Measurements from ENCODE around the gene RCAN3.
"Not testable (repeated sequence)": the region's sequence is repeated elsewhere in the genome, so short reads cannot be mapped to it uniquely, and the experiment has no call there.

RCAN3 gene

DNA sequence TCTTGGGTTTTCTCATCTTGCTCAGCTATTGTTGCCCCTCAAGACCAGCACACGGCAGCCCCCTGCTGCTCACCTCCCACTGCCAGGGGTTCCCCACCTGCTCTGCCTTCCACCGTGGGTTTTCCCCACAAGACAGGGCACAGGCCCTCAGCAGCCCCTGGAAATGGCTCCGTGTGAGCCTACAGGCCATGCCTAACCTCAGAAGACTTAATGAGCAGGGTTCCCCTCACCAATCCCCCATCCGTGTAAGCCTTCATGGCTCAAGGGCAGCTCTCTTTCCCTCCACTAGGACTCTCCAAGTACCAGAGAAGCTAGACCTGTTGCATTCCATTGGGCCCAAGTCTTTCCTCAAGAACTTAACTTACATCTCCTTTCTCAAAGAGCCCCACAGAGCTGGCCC, 18.4 kb upstream of the RCAN3 start:
- DNase-seq (ENCODE audit: low read depth in 2 of 2, low spot score in 1 of 2) = no peak

DNA sequence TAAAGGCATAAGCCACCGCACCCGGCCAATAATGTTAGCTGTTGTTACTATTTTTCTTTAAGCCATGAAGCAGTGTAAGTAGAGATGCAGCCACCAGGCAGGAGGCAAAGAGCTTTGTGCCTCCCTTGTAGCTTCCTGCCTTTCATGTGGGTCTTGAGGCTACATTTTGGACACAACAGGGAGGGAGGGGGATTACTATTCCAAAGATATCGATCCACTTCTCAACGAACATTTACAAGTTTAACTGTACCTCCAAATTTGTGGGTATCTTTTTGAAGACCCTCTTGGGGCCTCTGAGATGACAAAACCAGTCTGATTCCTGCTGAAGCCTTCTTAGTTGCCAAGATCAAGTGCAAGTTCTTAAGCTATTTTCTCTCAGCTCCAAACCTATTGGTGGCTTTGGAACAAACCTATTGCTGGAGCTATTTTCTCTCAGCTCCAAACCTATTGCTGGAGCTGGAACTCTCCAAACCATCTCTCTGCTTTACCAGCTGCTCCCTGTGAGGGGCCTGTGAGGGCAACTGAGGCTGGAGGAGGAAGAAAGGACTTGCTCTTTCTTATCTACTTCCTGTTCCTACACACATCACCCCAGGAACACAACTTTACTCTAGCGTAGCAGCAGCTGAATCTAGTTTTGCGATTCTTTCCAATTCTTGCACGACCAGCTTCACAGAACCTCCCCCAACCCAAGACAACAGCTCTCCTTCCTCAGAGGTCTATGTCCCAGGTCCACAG, 16.1 kb upstream of the RCAN3 start:
- no peak for DNase-seq (ENCODE audit: low read depth in 2 of 2, low spot score in 1 of 2)

DNA sequence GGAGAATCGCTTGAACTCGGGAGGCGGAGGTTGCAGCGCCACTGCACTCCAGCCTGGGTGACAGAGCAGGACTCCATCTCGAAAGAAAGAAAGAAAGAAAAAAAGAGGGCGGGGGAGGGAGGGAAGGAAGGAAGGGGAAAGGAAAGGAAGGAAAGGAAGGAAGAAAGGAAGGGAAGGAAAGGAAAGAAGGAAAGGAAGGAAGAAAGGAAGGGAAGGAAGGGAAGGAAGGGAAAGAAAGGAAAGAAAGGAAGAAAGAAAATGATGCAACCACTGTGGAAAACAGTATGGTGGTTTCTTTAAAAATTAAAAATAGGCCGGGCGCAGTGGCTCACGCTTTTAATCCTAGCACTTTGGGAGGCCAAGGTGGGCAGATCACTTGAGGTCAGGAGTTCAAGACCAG, 15.2 kb upstream of the RCAN3 start:
- no peak for DNase-seq (ENCODE audit: low read depth in 2 of 2, low spot score in 1 of 2)

DNA sequence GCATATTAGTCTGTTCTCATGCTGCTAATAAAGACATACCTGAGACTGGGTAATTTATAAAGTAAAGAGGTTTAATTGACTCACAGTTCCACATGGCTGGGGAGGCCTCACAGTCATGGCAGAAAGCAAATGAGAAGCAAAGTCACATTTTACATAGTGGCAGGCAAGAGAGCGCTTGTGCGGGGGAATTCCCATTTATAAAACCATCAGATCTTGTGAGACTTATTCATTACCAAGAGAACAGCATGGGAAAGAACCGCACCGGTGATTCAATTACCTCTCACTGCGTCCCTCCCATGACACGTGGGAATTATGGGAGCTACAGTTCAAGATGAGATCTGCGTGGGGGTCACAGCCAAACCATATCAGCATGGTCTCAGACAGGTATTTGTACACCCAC, 14.5 kb upstream of the RCAN3 start:
- DNase-seq (ENCODE audit: low read depth in 2 of 2, low spot score in 1 of 2) = not testable (repeated sequence)

DNA sequence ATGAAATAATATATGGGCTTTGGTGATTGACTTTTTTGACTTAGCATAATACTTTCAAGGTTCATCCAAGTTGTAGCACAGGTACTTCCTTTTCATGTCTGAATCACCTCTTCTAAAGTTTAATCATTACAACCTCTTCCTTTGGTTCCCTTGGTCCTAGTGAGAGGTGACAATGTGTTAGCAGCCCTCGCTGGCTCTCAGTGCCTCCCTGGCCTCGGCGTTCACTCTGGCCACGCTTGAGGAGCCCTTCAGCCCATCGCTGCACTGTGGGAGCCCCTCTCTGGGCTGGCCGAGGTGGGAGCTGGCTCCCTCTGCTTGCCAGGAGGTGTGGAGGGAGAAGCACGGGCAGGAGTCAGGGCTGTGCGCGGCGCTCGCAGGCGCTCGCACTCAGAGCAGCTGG, 13.0 kb upstream of the RCAN3 start:
- no peak for DNase-seq (ENCODE audit: low read depth in 2 of 2, low spot score in 1 of 2)

DNA sequence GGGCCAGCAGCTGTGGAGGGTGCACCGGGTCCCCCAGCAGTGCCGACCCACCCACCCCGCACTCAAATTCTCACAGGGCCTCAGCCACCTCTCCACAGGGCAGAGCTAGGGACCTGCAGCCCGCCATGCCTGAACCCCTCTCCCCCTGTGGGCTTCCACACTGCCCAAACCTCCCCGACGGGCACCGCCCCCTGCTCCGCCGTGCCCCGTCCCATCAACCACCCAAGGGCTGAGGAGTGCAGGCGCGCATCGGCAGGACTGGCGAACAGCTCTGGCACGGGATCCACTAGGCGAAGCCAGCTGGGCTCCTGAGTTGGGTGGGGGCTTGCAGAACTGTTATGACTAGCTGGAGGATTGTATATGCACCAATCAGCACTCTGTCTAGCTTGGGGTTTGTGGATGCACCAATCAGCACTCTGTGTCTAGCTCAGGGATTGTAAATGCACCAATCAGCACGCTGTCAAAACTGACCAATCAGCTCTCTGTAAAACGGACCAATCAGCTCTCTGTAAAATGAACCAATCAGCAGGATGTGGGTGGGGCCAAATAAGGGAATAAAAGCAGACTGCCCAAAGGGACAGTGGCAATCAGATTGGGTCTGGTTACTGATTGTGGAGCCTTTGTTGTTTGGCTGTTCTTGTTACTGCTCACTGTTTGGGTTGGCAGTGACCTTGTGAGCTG, 12.4 kb upstream of the RCAN3 start:
- DNase-seq (ENCODE audit: low read depth in 2 of 2, low spot score in 1 of 2) = no peak

DNA sequence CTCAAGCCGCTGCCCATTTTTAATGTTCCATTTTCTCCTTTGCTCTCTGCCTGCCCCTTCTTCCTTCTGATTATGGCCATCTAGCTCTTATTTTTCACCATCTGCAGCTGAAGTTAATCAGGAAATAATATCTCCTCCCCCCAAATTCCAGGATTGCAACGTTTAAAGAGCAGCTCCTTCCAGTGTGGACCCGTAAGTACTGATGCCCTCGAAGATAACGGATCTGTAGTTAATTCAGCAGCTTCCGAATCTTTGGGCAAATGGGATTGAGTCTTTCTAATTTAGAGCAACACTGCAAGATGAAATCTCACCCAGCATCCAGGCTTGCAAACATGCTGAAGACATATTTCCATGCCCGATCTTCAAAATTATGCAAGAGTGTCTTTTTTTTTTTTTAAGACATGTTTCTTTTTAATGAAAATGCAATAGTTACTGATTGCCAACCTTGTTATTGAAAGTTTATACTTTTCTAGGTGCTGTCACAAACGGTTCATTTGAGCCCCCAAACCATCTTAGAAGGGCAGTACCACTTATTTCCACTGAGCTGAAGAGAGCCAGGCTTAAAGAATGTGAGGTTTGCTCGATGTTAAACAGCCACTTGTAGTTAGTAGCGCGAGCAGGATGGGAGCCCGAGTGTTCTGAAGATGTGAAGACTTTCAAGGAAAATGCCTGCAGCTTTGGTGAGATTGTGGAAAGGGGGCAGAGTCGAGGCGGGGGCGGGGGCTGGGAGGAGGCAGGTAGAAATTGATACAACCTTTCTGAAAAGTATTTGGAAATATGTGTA, 10.9 kb upstream of the RCAN3 start:
- no peak for DNase-seq (ENCODE audit: low read depth in 2 of 2, low spot score in 1 of 2)

DNA sequence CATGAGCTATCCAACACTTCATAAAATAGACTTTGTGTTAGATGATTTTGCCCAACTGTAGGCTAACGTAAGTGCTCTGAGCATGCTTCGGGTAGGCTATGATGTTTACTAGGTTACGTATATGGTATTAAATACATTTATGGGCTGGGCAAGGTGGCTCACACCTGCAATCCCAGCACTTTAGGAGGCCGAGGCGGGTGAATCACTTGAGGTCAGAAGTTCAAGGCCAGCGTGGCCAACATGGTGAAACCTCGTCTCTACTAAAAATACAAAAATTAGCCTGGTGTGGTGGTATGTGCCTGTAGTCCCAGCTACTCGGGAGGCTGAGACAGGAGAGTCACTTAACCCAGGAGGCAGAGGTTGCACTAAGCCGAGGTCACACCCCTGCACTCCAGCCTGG, 9.7 kb upstream of the RCAN3 start:
- DNase-seq (ENCODE audit: low read depth in 2 of 2, low spot score in 1 of 2) = not testable (repeated sequence)

DNA sequence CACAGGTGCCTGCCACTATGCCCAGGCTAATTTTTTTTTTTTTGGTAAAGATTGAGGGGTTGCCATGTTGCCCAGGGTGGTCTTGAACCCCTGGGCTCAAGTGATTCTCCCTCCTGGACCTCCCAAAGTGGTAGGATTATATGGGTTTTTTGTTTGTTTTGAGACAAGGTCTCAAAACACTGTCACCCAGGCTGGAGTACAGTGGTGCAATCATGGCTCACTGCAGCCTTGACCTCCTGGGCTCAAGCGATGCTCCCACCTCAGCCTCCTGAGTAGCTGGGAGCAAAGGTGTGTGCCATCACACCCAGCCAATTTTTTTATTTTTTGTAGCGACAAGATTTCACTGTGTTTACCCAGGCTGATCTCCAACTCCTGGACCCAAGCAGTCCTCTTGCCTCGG, 8.9 kb upstream of the RCAN3 start:
- no peak for DNase-seq (ENCODE audit: low read depth in 2 of 2, low spot score in 1 of 2)

DNA sequence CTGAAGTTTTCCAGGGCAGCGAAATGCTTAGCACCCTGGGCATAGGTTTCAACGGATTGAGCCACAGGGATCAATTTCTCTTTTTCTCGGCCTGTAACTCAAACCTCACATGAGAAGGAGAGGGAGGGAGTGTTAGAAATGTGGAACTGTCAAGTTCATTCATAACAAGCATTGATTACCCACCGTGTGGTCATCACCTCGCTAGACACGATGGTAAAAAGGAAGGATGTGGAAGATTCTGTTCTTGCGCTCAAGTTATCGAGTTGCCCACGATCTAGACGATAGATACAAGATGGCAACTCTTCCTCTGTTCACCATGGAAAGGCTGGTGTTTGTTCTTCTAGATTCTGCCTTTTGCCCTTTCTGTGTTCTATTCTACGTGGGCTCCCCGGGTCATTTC, 4.0 kb upstream of the RCAN3 start:
- no peak for DNase-seq (ENCODE audit: low read depth in 2 of 2, low spot score in 1 of 2)

DNA sequence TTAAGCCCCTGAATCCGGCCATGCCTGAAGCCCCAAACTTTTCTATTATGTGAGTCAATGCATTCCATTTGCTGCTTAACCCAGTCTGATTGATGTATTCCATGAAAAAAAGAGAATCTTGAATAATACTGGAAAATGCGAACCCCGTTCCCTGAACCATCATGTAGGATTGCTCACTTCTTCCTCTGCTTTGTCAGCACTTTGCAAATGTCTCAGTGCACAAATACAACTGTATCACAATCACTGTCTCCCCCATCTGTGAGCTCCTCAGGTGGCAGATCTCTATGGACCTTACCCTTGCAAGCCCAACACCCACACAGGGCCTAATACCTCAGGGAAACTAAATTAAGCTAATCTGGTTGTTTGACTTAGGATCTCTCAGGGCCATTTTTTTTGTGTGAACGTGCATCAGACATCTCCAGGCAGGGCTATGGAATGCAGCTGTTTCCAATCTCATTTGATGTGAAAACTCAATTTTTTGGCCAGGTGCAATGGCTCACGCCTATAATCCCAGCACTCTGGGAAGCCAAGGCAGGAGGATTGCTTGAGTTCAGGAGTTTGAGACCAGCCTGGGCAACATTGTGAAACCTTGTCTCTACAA, 2.1 kb upstream of the RCAN3 start:
- DNase-seq (ENCODE audit: low read depth in 2 of 2, low spot score in 1 of 2) = no peak

DNA sequence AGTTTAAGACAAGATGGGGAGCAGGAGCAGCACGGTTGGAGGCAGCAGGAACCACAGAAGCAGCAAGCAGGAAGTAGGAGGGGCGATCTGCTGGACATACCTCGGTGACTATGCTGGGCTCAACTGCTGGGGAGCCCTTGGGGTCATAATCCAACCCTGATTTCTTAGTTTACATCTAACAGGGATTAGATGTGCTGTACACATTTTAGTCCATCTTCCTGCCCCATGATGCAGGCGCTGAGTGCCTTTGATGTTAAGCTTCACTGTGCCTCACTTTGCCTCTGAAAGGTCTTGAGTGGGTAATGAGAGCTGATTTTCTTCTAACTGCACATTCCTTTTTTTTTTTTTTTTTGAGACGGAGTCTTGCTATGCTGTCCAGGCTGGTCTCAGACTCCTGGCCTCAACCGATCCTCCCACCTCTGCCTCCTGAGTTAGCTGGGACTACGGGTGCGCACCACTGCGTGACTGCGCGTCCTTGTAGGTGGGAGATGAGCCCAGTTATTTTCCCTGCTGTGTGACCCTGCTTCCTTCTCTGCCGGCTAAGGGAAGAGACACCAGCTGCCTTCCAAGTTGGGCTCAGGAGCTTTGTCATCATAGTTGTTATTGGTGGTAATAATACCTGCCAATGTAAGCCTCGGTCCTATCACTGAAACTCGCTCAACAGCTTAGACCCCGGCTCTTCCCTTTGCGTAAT, 1.1 kb upstream of the RCAN3 start:
- no peak for DNase-seq (ENCODE audit: low read depth in 2 of 2, low spot score in 1 of 2)

DNA sequence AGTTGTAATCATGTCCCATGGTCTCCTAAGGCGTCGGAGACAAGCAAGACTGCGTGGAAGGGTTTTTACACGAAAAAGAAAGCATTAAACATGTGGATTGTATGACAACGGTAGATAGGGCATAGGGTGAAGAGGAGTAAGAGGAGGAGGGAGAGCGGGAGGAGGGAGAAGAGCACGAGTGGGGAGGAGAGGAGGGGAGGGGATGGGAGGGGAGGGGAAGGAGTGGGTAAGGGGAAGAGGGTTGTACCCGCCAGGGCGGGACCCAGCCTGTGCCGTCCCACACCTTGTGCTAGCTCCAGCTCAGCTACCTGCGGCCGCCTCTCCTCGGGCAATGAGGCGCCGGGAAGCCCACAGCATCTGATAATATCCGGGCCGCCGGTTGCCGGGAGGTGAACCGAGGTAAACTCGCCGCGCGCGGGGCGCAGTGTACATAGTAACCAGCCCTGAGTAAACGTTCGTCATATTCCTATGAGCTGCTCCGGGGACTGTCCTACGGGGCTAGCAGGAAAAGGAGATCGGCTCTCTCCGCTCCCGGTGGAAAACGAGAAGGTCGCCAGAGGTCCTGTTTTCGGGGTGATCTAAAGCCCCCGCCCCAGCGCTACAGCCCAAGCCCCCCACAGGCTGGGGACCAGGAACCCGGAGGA, 449 bp upstream of the RCAN3 start:
- DNase-seq (ENCODE audit: low read depth in 2 of 2, low spot score in 1 of 2) = peak; percentile 41 to 64

DNA sequence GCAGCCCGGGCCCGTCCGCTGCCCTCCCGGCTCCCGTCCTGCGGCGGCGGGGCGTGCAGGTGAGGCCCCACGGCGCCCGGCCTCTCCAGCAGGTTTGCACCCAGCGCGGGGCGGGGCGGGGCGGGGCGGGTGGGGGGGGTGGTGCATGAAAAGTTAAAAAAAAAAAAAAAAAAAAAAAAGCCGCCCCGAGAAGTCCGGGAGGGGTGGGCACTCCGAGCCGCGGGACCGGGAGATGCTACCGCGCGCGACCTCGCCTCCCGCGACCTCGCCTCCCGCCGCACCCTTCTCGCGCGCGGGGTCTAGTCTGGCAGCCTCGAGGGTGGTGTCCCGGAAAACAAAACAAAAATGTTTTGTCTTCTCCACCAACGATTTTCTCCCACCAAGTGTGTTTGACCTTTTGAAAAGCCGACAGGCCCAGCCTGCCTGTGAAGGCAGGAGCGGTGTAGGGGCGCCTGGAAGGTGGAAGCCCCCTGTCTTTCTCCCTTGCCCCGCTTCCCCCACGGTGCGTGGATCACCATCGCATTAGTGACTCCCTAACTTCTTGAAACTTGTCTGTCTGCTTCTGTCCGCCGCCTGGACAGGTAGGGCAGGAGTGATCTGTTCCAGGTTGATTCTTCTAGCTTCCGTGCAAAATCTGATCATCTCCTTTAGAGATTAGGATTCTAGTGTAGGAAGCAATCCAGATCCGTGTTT, 569 bp downstream of the RCAN3 start:
- DNase-seq (ENCODE audit: low read depth in 2 of 2, low spot score in 1 of 2) = no peak

DNA sequence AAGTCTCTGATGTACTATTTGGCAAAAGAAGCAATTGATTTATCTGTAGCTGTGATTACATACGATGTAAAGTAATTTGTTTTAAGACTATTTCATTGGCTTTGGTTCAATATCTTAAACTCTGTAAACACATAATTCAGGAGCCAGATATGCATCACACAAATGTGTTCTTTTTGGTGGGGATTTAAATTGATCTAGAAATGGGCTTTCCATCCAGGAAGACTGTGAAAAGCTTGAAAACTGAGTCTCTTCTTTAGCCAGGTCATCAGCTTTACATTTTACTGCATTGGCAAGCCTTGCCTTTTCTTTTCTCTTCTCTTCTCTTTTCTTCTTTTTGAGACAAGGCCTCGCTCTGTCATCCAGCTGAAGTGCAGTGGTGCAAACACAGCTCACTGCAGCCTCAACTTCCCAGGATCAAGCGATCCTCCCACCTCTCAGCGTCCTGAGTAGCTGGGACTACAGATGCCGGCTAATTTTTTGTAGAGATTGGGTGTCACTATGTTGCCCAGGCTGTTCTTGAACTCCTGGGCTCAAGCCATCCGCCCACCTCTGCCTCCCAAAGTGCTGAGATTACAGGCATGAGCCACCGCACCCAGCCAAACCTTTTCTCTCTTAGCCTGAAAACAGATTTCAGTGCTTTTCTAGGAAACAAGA, 1.4 kb downstream of the RCAN3 start:
- DNase-seq (ENCODE audit: low read depth in 2 of 2, low spot score in 1 of 2) = no peak

DNA sequence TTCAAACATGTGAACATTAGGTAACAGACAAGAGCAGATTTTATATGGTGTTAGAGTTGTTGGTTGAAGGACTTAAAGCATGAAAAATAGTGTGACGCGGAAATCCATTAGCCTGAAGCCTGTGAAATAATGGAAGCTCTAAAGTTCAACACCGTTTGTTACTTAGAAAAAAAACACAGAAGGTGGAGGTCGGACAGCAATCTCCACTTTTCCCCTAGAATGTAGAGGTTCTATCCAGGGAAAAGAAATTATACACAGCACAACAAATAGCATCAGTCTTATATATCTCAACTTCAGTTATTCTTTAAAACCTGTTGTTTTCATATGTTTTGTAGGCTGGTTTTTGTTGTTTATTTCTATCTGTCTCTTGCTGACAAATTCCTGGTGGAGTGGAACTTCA, 1.9 kb downstream of the RCAN3 start:
- DNase-seq (ENCODE audit: low read depth in 2 of 2, low spot score in 1 of 2) = no peak

DNA sequence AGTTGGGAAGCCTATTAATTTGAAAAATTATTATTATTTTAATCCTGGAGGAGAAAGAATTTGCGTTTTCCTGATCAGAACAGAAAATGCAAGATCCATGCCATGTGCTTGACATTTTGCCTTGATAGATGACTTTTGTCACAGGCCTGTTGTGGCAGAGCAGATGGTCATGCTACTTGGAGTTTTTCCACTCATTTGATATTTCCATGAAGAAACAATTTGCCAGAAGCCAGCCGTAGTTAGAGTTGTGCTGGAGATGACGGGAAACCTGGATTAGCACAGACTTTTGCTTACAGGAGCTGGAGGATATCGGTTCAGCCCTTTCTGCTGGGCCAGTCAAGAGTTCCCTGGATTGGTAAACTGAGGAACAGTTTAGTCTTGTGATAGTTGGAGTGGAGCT, 3.2 kb downstream of the RCAN3 start:
- DNase-seq (ENCODE audit: low read depth in 2 of 2, low spot score in 1 of 2) = no peak

DNA sequence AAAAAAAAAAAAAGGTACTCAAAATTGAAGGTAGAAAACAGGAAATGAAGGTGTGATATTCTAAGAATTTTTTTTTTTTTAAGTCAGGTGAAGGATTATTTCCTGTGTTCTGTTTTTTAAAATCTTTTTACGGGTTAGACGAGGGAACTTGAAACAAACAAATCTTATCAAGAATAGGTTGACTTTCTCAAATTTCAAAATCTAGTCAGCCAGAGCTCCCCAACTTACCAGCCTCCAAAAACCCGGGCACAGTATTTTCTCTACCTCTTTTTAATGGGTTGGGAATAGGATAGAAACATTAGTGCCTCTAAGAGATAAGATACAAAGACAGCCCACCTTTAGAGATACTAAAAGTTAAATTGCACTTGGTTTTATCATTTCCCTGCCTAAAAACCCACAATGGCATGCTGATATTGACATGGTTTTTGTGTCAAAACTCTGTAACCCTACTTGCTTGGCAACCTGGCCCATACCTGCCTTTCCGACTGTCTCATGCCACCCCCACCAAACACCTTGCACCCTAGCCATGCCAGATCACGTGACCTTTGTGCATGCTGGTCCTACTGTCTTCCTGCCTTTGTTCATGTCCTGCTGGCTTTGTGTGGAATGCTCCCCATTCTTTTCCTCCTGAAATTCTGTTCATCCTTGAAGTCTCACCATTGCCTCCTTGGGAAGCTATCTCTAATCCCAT, 4.2 kb downstream of the RCAN3 start:
- no peak for DNase-seq (ENCODE audit: low read depth in 2 of 2, low spot score in 1 of 2)

DNA sequence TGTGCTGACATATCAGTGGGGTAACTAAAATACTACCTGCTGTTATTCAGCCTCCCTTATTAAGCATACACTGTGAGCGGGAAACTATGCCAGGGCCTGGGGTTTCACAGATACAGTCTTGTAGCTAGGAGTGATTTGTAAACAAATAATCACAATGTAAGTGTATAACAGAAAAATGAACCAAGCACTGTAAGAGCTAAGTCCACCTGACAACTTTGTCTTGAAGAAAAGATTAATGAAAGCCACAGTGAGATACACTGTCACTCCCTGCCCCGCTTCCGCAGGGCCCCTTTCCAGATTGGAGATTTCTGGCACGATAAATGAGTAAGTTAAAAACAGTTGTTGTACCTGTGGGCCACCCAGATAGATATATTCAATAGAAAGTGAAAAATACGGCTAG, 4.8 kb downstream of the RCAN3 start:
- no peak for DNase-seq (ENCODE audit: low read depth in 2 of 2, low spot score in 1 of 2)
